GM12801 (cell line): ENCODE data around the gene HCAR2.

Source experiments
- TF ChIP-seq, protein P1 (sequence below): IDR thresholded peaks from one replicate; pipeline ENCODE4 v1.5.1; 2011; ENCODE audit warnings: control low read depth; ENCODE audit not compliant: insufficient read length; ENCODE audit errors: extremely low read depth

Gene HCAR2

GRCh38 chr12:122661938-122662337, 41.2 kb downstream of the HCAR2 start:
- TF ChIP-seq, protein P1, sequence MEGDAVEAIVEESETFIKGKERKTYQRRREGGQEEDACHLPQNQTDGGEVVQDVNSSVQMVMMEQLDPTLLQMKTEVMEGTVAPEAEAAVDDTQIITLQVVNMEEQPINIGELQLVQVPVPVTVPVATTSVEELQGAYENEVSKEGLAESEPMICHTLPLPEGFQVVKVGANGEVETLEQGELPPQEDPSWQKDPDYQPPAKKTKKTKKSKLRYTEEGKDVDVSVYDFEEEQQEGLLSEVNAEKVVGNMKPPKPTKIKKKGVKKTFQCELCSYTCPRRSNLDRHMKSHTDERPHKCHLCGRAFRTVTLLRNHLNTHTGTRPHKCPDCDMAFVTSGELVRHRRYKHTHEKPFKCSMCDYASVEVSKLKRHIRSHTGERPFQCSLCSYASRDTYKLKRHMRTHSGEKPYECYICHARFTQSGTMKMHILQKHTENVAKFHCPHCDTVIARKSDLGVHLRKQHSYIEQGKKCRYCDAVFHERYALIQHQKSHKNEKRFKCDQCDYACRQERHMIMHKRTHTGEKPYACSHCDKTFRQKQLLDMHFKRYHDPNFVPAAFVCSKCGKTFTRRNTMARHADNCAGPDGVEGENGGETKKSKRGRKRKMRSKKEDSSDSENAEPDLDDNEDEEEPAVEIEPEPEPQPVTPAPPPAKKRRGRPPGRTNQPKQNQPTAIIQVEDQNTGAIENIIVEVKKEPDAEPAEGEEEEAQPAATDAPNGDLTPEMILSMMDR: no peak

DNA sequence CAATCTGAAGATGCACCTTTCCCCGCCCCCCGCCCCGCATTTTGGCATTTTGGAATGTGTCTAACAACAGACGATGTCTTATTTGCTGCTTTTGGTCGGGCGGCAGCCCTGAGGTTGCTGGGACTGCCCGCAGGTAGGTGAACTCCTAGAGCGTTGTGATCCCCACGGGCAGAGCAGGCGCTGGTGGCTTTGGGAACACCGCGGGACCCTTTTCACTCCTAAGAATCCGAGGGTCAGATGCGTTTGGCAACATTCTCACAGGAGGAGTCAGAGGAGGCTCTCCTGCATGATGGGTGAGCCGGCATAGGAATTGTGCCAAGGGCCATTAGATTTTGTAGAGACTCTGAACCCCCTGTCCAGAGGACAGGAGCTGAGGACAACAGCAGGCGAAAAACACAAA, 41.9 kb downstream of the HCAR2 start:
- TF ChIP-seq, protein P1: no peak

DNA sequence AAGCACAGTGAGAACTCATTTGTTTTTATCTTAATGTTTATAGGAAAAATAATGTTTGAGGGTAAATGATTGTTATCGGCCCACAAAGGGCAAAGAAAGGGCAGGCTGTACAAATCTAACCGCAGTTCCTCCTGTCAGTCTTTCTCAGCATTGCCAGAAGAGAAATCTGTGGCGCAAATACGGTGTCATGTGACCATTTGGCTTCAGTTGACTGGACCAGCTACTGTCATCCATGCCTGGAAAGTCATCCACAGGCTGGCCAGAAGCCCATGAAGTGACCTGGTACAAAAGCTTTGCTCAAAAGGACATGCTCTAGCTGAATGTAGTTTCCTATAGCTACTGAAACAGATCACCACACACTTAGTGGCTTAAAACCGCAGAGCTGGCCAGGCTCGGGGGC, 43.6 kb downstream of the HCAR2 start:
- TF ChIP-seq, protein P1: no peak

GRCh38 chr12:122656298-122656697, 46.9 kb downstream of the HCAR2 start:
- TF ChIP-seq, protein P1: no peak

DNA sequence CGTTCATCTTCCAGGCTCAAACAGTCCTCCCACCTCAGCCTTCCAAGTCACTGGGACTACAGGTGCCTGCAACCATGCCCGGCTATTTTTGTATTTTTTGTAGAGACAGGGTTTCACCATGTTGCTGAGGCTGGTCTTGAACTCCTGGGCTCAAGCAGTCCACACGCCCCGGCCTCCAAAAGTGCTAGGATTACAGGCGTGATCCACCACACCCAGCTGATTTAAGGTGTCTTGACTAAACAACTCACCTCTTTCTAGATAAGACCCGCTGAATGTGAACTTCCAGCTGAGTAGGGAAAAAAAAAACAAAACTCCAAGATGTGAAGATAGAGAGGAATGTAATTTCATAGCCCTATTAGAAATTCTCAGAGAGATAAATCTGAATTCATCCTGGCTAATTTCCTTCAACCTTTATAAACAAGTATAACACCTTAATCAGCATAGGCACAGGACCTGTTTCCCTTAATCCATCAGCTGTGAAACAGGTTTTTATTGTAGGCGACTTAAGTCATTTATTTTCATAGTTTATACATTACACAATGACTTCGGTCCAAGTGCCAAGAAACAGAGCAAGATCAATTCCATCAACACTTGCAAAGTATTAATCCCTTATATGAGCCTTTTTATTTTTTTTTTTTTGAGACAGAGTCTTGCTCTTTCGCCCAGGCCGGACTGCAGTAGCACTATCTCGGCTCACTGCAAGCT, 51.5 kb downstream of the HCAR2 start:
- TF ChIP-seq, protein P1: no peak
